WTC11 (cell line): Measurements from ENCODE around the gene HINFP. TPM values are rescaled to one million over a fixed set of nuclear protein-coding genes. Genes with fewer than 3 reads are reported as not detected.

Experiments
- ATAC-seq: fragments of 200-7000 bp; cut with Tn5 transposase; 2 replicates; pipeline ENCODE4 v1.10.0; 2021; ENCODE audit warnings: mild to moderate bottlenecking, moderate library complexity
- CTCF ChIA-PET: fragments of 300-600 bp; sonication (Branson Sonifier 250); formaldehyde crosslinking; loops from one replicate; lab custom pipeline; 2021; ENCODE audit warnings: antibody characterized with exemption; lab: Charles Lee
- POLR2A ChIA-PET: fragments of 350-600 bp; sonication (Branson Sonifier 250); formaldehyde crosslinking; loops from one replicate; lab custom pipeline; 2021; ENCODE audit warnings: antibody characterized with exemption; lab: Charles Lee
- DNase-seq: peaks from one replicate; pipeline ENCODE4 v3.0.0; 2021; ENCODE audit warnings: low spot score
- H3K27ac Mint-ChIP-seq: 2 replicates; pipeline ENCODE4 v1.8.0; 2021; ENCODE audit warnings: mixed read lengths
- H3K27me3 Mint-ChIP-seq: 2 replicates; pipeline ENCODE4 v1.8.0; 2021; ENCODE audit warnings: low read depth, mild to moderate bottlenecking, moderate library complexity, mixed read lengths
- H3K36me3 Mint-ChIP-seq: 2 replicates; pipeline ENCODE4 v1.8.0; 2021; ENCODE audit warnings: mixed read lengths
- H3K4me1 Mint-ChIP-seq: 2 replicates; pipeline ENCODE4 v1.8.0; 2022; ENCODE audit warnings: mixed read lengths
- H3K4me3 Mint-ChIP-seq: 2 replicates; pipeline ENCODE4 v1.8.0; 2021; ENCODE audit warnings: mild to moderate bottlenecking, moderate library complexity, mixed read lengths
- H3K9me3 Mint-ChIP-seq: 2 replicates; pipeline ENCODE4 v1.8.0; 2021; ENCODE audit warnings: mixed read lengths
- EMX1 ChIP-seq: fragments of 250-450 bp; sonication (Bioruptor Pico); IDR thresholded peaks from 2 replicates; pipeline ENCODE4 v1.8.0; 2021; ENCODE audit warnings: mild to moderate bottlenecking
- ESRRA ChIP-seq: sonication (generic); formaldehyde crosslinking; IDR thresholded peaks from 2 replicates; pipeline ENCODE4 v1.8.1; 2022; ENCODE audit warnings: mild to moderate bottlenecking, missing genetic modification reagents, borderline replicate concordance
- FOXK1 ChIP-seq: sonication (generic); formaldehyde crosslinking; IDR thresholded peaks from 2 replicates; pipeline ENCODE4 v1.8.0; 2022; ENCODE audit warnings: mild to moderate bottlenecking, moderate library complexity, missing genetic modification reagents
- GRHL2 ChIP-seq: fragments of 250-450 bp; sonication (Bioruptor Pico); IDR thresholded peaks from 2 replicates; pipeline ENCODE4 v1.8.0; 2022; ENCODE audit warnings: mild to moderate bottlenecking, moderate library complexity; ENCODE audit not compliant: insufficient replicate concordance, severe bottlenecking
- PRRX2 ChIP-seq: fragments of 250-450 bp; sonication (Bioruptor Pico); IDR thresholded peaks from 2 replicates; pipeline ENCODE4 v1.8.0; 2021; ENCODE audit warnings: mild to moderate bottlenecking
- RORB ChIP-seq: fragments of 250-450 bp; sonication (Bioruptor Pico); IDR thresholded peaks from 2 replicates; pipeline ENCODE4 v1.9.0; 2021; ENCODE audit warnings: mild to moderate bottlenecking
- ZNF416 ChIP-seq: fragments of 250-450 bp; sonication (Bioruptor Pico); IDR thresholded peaks from 2 replicates; pipeline ENCODE4 v1.9.0; 2021; ENCODE audit warnings: mild to moderate bottlenecking, inconsistent platforms
- total RNA-seq: library from RNA; stranded (reverse); gene quantifications from 3 replicates; pipeline ENCODE4 v1.2.3, GENCODE V29; 2021
- TF ChIP-seq, protein P1 (sequence below): fragments of 250-450 bp; sonication (Bioruptor Pico); IDR thresholded peaks from 2 replicates; pipeline ENCODE4 v1.9.0; 2021; ENCODE audit warnings: mild to moderate bottlenecking
- TF ChIP-seq, protein P2 (sequence below): sonication (generic); formaldehyde crosslinking; IDR thresholded peaks from 2 replicates; pipeline ENCODE4 v1.8.1; 2022; ENCODE audit warnings: low read depth, mild to moderate bottlenecking, moderate library complexity, missing genetic modification reagents, borderline replicate concordance
- TF ChIP-seq, protein P3 (sequence below): sonication (generic); formaldehyde crosslinking; IDR thresholded peaks from 2 replicates; pipeline ENCODE4 v1.8.1; 2022; ENCODE audit warnings: missing genetic modification reagents, borderline replicate concordance
- TF ChIP-seq, protein P4 (sequence below): sonication (generic); formaldehyde crosslinking; IDR thresholded peaks from 2 replicates; pipeline ENCODE4 v1.8.1; 2023; ENCODE audit warnings: mild to moderate bottlenecking, missing genetic modification reagents
- TF ChIP-seq, protein P5 (sequence below): sonication (generic); formaldehyde crosslinking; IDR thresholded peaks from 2 replicates; pipeline ENCODE4 v1.8.1; 2023; ENCODE audit warnings: mild to moderate bottlenecking, missing genetic modification reagents, borderline replicate concordance
- TF ChIP-seq, protein P6 (sequence below): sonication (generic); formaldehyde crosslinking; IDR thresholded peaks from 2 replicates; pipeline ENCODE4 v1.8.0; 2022; ENCODE audit warnings: mild to moderate bottlenecking, missing genetic modification reagents
- TF ChIP-seq, protein P7 (sequence below): sonication (generic); formaldehyde crosslinking; IDR thresholded peaks from 2 replicates; pipeline ENCODE4 v1.8.1; 2023; ENCODE audit warnings: mild to moderate bottlenecking, missing genetic modification reagents, moderate library complexity
- TF ChIP-seq, protein P8 (sequence below): sonication (generic); formaldehyde crosslinking; IDR thresholded peaks from 2 replicates; pipeline ENCODE4 v1.8.0; 2022; ENCODE audit warnings: mild to moderate bottlenecking, missing genetic modification reagents

Gene HINFP
- total RNA-seq, 1 experiment from 2014 or later = 35.4 TPM

DNA sequence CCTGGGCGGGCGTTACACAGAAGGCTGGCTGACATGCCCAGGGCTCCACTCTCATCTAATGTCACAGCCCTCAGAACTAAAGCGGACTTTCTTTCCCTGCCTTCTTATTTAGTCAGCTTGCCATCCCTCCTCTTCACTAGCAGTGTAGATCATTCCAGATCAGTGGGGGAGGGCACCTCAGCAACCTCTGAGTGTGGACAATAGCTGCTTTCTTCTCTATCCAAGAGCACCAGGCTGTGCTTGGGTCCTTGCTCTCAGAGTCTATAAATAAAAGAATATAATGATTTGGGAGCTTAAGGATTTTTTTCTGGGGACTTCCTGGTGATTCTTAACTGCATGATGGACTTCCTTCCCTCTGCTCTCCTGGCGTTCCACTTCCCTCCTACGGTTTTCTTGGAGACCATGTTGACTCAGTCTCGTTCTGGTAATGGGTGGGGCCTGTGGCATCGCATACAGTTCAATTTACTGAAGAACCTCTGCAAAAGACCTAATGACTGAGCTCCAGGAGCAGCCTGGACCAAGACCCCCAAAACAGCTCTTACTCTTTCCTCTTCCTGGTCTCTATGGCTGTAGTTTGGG, 39.6 kb upstream of the HINFP start:
- H3K27ac Mint-ChIP-seq = no peak overlapping the region
- peaks cover 3% of the 10 kb centered on the region; the same call in 1 of the 2 replicates for H3K4me1 Mint-ChIP-seq
- no peaks in the 10 kb centered on the region for H3K27me3 Mint-ChIP-seq
- H3K4me3 Mint-ChIP-seq = no peak overlapping the region
- POLR2A ChIA-PET = no interaction called here
- no peaks in the 10 kb centered on the region for H3K9me3 Mint-ChIP-seq
- TF ChIP-seq RORB (CRISPR knock-in tag) = no peak
- TF ChIP-seq ESRRA (CRISPR knock-in tag) = no peak
- TF ChIP-seq, protein P1, sequence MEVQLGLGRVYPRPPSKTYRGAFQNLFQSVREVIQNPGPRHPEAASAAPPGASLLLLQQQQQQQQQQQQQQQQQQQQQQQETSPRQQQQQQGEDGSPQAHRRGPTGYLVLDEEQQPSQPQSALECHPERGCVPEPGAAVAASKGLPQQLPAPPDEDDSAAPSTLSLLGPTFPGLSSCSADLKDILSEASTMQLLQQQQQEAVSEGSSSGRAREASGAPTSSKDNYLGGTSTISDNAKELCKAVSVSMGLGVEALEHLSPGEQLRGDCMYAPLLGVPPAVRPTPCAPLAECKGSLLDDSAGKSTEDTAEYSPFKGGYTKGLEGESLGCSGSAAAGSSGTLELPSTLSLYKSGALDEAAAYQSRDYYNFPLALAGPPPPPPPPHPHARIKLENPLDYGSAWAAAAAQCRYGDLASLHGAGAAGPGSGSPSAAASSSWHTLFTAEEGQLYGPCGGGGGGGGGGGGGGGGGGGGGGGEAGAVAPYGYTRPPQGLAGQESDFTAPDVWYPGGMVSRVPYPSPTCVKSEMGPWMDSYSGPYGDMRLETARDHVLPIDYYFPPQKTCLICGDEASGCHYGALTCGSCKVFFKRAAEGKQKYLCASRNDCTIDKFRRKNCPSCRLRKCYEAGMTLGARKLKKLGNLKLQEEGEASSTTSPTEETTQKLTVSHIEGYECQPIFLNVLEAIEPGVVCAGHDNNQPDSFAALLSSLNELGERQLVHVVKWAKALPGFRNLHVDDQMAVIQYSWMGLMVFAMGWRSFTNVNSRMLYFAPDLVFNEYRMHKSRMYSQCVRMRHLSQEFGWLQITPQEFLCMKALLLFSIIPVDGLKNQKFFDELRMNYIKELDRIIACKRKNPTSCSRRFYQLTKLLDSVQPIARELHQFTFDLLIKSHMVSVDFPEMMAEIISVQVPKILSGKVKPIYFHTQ (CRISPR knock-in tag) = no peak
- CTCF ChIA-PET = interaction anchor here (1.0 to 1.3 kb wide), 2 partner anchors 14 to 26 kb away, joined by 3 read pairs; partner anchors contain the start of gene VPS11
- H3K36me3 Mint-ChIP-seq = peaks cover 37% of the 10 kb centered on the region
- ATAC-seq (no peak), DNase-seq (no peak)

DNA sequence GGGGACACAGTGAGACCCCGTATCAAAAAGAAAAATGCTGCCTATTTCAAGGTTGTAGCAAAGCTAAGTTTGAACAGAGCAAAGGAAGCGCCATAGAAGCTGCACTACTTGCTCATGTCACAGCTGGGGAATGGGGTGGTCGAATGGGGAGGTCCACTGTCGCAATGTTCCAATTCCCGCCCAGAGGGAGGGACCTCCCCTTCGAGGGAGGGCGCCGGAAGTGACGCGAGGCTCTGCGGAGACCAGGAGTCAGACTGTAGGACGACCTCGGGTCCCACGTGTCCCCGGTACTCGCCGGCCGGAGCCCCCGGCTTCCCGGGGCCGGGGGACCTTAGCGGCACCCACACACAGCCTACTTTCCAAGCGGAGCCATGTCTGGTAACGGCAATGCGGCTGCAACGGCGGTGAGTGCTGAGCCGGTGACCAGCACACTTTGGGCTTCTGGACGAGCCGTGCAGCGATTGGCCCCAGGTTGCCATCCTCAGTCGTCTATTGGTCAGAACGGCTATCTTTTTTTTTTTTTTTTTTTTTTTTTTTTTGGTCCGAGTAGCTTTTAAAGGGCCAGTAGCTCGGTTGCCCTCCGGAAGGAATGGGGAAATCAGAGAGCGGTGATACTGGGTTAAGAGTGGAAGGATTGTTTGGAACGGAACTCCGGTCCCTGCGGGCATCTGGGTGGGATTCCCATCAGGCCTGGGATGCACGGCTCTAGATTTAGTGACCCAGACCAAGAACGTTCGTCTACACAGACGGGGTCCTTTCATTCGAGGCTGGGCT, 36.5 kb upstream of the HINFP start, which contains the start of gene HMBS:
TSS of gene HMBS (plus strand) at position 219 of the 774 bp plus-strand sequence. CDS start at position 372, 153 bp downstream.
- CTCF ChIA-PET = interaction anchor here (0.6 to 2.0 kb wide), 9 partner anchors 11 to 253 kb away, joined by 3 to 16 read pairs (median 4); partner anchors contain the start of genes CBL, DPAGT1 and VPS11
- TF ChIP-seq, protein P2, sequence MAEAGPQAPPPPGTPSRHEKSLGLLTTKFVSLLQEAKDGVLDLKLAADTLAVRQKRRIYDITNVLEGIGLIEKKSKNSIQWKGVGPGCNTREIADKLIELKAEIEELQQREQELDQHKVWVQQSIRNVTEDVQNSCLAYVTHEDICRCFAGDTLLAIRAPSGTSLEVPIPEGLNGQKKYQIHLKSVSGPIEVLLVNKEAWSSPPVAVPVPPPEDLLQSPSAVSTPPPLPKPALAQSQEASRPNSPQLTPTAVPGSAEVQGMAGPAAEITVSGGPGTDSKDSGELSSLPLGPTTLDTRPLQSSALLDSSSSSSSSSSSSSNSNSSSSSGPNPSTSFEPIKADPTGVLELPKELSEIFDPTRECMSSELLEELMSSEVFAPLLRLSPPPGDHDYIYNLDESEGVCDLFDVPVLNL = no peak
- TF ChIP-seq, protein P3, sequence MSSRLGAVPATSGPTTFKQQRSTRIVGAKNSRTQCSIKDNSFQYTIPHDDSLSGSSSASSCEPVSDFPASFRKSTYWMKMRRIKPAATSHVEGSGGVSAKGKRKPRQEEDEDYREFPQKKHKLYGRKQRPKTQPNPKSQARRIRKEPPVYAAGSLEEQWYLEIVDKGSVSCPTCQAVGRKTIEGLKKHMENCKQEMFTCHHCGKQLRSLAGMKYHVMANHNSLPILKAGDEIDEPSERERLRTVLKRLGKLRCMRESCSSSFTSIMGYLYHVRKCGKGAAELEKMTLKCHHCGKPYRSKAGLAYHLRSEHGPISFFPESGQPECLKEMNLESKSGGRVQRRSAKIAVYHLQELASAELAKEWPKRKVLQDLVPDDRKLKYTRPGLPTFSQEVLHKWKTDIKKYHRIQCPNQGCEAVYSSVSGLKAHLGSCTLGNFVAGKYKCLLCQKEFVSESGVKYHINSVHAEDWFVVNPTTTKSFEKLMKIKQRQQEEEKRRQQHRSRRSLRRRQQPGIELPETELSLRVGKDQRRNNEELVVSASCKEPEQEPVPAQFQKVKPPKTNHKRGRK (CRISPR knock-in tag) = no peak
- TF ChIP-seq EMX1 (CRISPR knock-in tag) (0 out of 2 replicates have a peak, but pooled peaks have one; percentile 27), PRRX2 (CRISPR knock-in tag) (no peak), FOXK1 (peak; percentile 58), GRHL2 (CRISPR knock-in tag) (no peak), ZNF416 (CRISPR knock-in tag) (0 out of 2 replicates have a peak, but pooled peaks have one; percentile 23)
- TF ChIP-seq, protein P4, sequence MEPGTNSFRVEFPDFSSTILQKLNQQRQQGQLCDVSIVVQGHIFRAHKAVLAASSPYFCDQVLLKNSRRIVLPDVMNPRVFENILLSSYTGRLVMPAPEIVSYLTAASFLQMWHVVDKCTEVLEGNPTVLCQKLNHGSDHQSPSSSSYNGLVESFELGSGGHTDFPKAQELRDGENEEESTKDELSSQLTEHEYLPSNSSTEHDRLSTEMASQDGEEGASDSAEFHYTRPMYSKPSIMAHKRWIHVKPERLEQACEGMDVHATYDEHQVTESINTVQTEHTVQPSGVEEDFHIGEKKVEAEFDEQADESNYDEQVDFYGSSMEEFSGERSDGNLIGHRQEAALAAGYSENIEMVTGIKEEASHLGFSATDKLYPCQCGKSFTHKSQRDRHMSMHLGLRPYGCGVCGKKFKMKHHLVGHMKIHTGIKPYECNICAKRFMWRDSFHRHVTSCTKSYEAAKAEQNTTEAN (CRISPR knock-in tag) = no peak
- TF ChIP-seq, protein P5, sequence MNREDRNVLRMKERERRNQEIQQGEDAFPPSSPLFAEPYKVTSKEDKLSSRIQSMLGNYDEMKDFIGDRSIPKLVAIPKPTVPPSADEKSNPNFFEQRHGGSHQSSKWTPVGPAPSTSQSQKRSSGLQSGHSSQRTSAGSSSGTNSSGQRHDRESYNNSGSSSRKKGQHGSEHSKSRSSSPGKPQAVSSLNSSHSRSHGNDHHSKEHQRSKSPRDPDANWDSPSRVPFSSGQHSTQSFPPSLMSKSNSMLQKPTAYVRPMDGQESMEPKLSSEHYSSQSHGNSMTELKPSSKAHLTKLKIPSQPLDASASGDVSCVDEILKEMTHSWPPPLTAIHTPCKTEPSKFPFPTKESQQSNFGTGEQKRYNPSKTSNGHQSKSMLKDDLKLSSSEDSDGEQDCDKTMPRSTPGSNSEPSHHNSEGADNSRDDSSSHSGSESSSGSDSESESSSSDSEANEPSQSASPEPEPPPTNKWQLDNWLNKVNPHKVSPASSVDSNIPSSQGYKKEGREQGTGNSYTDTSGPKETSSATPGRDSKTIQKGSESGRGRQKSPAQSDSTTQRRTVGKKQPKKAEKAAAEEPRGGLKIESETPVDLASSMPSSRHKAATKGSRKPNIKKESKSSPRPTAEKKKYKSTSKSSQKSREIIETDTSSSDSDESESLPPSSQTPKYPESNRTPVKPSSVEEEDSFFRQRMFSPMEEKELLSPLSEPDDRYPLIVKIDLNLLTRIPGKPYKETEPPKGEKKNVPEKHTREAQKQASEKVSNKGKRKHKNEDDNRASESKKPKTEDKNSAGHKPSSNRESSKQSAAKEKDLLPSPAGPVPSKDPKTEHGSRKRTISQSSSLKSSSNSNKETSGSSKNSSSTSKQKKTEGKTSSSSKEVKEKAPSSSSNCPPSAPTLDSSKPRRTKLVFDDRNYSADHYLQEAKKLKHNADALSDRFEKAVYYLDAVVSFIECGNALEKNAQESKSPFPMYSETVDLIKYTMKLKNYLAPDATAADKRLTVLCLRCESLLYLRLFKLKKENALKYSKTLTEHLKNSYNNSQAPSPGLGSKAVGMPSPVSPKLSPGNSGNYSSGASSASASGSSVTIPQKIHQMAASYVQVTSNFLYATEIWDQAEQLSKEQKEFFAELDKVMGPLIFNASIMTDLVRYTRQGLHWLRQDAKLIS (CRISPR knock-in tag) = no peak
- TF ChIP-seq, protein P6, sequence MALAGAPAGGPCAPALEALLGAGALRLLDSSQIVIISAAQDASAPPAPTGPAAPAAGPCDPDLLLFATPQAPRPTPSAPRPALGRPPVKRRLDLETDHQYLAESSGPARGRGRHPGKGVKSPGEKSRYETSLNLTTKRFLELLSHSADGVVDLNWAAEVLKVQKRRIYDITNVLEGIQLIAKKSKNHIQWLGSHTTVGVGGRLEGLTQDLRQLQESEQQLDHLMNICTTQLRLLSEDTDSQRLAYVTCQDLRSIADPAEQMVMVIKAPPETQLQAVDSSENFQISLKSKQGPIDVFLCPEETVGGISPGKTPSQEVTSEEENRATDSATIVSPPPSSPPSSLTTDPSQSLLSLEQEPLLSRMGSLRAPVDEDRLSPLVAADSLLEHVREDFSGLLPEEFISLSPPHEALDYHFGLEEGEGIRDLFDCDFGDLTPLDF (CRISPR knock-in tag) = no peak
- TF ChIP-seq, protein P7, sequence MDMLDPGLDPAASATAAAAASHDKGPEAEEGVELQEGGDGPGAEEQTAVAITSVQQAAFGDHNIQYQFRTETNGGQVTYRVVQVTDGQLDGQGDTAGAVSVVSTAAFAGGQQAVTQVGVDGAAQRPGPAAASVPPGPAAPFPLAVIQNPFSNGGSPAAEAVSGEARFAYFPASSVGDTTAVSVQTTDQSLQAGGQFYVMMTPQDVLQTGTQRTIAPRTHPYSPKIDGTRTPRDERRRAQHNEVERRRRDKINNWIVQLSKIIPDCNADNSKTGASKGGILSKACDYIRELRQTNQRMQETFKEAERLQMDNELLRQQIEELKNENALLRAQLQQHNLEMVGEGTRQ (CRISPR knock-in tag) = peak; percentile 75
- TF ChIP-seq, protein P8, sequence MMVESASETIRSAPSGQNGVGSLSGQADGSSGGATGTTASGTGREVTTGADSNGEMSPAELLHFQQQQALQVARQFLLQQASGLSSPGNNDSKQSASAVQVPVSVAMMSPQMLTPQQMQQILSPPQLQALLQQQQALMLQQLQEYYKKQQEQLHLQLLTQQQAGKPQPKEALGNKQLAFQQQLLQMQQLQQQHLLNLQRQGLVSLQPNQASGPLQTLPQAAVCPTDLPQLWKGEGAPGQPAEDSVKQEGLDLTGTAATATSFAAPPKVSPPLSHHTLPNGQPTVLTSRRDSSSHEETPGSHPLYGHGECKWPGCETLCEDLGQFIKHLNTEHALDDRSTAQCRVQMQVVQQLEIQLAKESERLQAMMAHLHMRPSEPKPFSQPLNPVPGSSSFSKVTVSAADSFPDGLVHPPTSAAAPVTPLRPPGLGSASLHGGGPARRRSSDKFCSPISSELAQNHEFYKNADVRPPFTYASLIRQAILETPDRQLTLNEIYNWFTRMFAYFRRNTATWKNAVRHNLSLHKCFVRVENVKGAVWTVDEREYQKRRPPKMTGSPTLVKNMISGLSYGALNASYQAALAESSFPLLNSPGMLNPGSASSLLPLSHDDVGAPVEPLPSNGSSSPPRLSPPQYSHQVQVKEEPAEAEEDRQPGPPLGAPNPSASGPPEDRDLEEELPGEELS (CRISPR knock-in tag) = peak; percentile 44; the same call in 1 of the 2 replicates

More for the DNA sequence above, 36.5 kb upstream of the HINFP start, which contains the start of gene HMBS:
- ATAC-seq (peak; percentile 89), DNase-seq (peak; percentile 87)
- Mint-ChIP-seq H3K27ac (peak within 1 kb of the TSS; percentile 98), H3K36me3 (peaks cover 13% of the 10 kb centered on the region), H3K4me3 (peak within 1 kb of the TSS; percentile 98), H3K27me3 (no peaks in the 10 kb centered on the region), H3K9me3 (no peaks in the 10 kb centered on the region), H3K4me1 (peaks cover 3% of the 10 kb centered on the region; the same call in 1 of the 2 replicates)
- POLR2A ChIA-PET = interaction anchor here (0.6 to 2.5 kb wide), 12 partner anchors 8 to 261 kb away, joined by 3 to 19 read pairs (median 7); partner anchors contain the start of genes C2CD2L, DPAGT1, HINFP and RPS25
